SK-N-SH (cell line): ENCODE measurements around the gene ACSS2. TPM values are rescaled to one million over a fixed set of nuclear protein-coding genes. Genes with fewer than 3 reads are reported as not detected.

Experiments used
- CTCF ChIA-PET: fragments of 300-600, 350-600 bp; formaldehyde crosslinking; extraction: SDS; loops from one replicate; lab custom pipeline; 2021; lab: Yijun Ruan, JAX
- POLR2A ChIA-PET: fragments of 350-600 bp; sonication (Branson Sonifier 250); formaldehyde crosslinking; extraction: SDS; loops from one replicate; lab custom pipeline; 2020; ENCODE audit warnings: antibody characterized with exemption, inconsistent platforms; lab: Yijun Ruan, JAX
- DNase-seq: peaks from one replicate; pipeline ENCODE4 v3.0.0; 2012
- H2AFZ ChIP-seq: fragments of 200-600 bp; sonication (generic); 2 replicates; pipeline ENCODE4 v1.8.1; 2016; ENCODE audit warnings: antibody characterized with exemption, mild to moderate bottlenecking, low read depth
- H3F3A ChIP-seq: fragments of 200-600 bp; sonication (generic); replicated peaks from 2 replicates; pipeline ENCODE3; 2016; ENCODE audit warnings: antibody characterized with exemption, mild to moderate bottlenecking; ENCODE audit not compliant: insufficient read depth
- H3K27ac ChIP-seq, 2 experiments: fragments of 200-500 bp in 1 of 2; fragments of 200-600 bp in 1 of 2; sonication (Bioruptor generic) in 1 of 2; sonication (generic), shearing (Covaris generic) in 1 of 2; 2 replicates each; pipeline versions ENCODE4 v1.5.1 to v1.6.1; 2014 to 2016; ENCODE audit warnings: low read depth in 2 of 2, inconsistent platforms in 1 of 2, low read length in 1 of 2, mild to moderate bottlenecking in 1 of 2, mixed read lengths in 1 of 2
- H3K27me3 ChIP-seq: fragments of 200-600 bp; sonication (generic), shearing (Covaris generic); 2 replicates; pipeline ENCODE4 v1.6.1; 2016; ENCODE audit warnings: mixed run types; ENCODE audit not compliant: insufficient read depth
- H3K36me3 ChIP-seq, 2 experiments: fragments of 200-500 bp in 1 of 2; fragments of 200-600 bp in 1 of 2; sonication (Bioruptor generic) in 1 of 2; sonication (generic) in 1 of 2; replicated peaks in 1 of 2; 2 replicates each; pipeline versions ENCODE3 to v1.5.1; 2014 to 2016; ENCODE audit warnings: low read length in 1 of 2, mild to moderate bottlenecking in 1 of 2; ENCODE audit not compliant: insufficient read depth in 2 of 2, control insufficient read depth in 1 of 2
- H3K4me1 ChIP-seq, 2 experiments: fragments of 200-500 bp in 1 of 2; fragments of 200-600 bp in 1 of 2; sonication (Bioruptor generic) in 1 of 2; sonication (generic), shearing (Covaris generic) in 1 of 2; 2 replicates each; pipeline versions ENCODE4 v1.5.1 to v1.6.1; 2014 to 2016; ENCODE audit warnings: low read depth in 1 of 2, low read length in 1 of 2, mixed run types in 1 of 2; ENCODE audit not compliant: insufficient read depth in 2 of 2, control insufficient read depth in 1 of 2
- H3K4me2 ChIP-seq: fragments of 200-600 bp; sonication (generic), shearing (Covaris generic); 2 replicates; pipeline ENCODE4 v1.6.1; 2017; ENCODE audit warnings: mixed run types
- H3K4me3 ChIP-seq, 2 experiments: fragments of 200-500 bp in 1 of 2; fragments of 200-600 bp in 1 of 2; sonication (Bioruptor generic) in 1 of 2; sonication (generic), shearing (Covaris generic) in 1 of 2; 2 replicates each; pipeline versions ENCODE4 v1.5.1 to v1.8.1; 2014 to 2016; ENCODE audit warnings: low read depth in 2 of 2, inconsistent platforms in 1 of 2, low read length in 1 of 2, mild to moderate bottlenecking in 1 of 2, mixed read lengths in 1 of 2, moderate library complexity in 1 of 2
- H3K79me2 ChIP-seq: fragments of 200-600 bp; sonication (generic); 2 replicates; pipeline ENCODE4 v1.8.1; 2017; ENCODE audit warnings: mild to moderate bottlenecking; ENCODE audit not compliant: insufficient read depth
- H3K9ac ChIP-seq: fragments of 200-600 bp; sonication (generic); 2 replicates; pipeline ENCODE4 v1.6.1; 2017; ENCODE audit warnings: mixed run types
- H3K9me2 ChIP-seq: fragments of 200-600 bp; sonication (generic); 2 replicates; pipeline ENCODE4 v1.6.1; 2017; ENCODE audit warnings: mixed run types
- H3K9me3 ChIP-seq: fragments of 200-600 bp; sonication (generic); 2 replicates; pipeline ENCODE4 v1.6.1; 2017; ENCODE audit warnings: mixed run types, mild to moderate bottlenecking, moderate library complexity
- H4K20me1 ChIP-seq: fragments of 200-600 bp; sonication (generic); 2 replicates; pipeline ENCODE4 v1.6.1; 2017; ENCODE audit warnings: mild to moderate bottlenecking, mixed run types; ENCODE audit not compliant: insufficient read depth
- CHD2 ChIP-seq: fragments of 150-350 bp; IDR thresholded peaks from 2 replicates; pipeline ENCODE4 v1.6.1; 2018; ENCODE audit warnings: low read length; ENCODE audit not compliant: partially characterized antibody
- EZH2phosphoT487 ChIP-seq: fragments of 200-600 bp; sonication (generic); IDR thresholded peaks from 2 replicates; pipeline ENCODE4 v1.6.1; 2017; ENCODE audit warnings: low read depth, mixed run types, mild to moderate bottlenecking, antibody characterized with exemption, moderate library complexity, borderline replicate concordance
- FOSL2 ChIP-seq: IDR thresholded peaks from 2 replicates; pipeline ENCODE4 v1.4.0; 2012; ENCODE audit warnings: low read depth, mild to moderate bottlenecking, moderate library complexity, borderline replicate concordance
- GATA2 ChIP-seq: sonication (generic); formaldehyde crosslinking; IDR thresholded peaks from 2 replicates; pipeline ENCODE4 v1.5.0; 2020; ENCODE audit warnings: mild to moderate bottlenecking, missing genetic modification reagents
- JUND ChIP-seq: IDR thresholded peaks from 2 replicates; pipeline ENCODE4 v1.4.0; 2012
- MEF2A ChIP-seq: IDR thresholded peaks from 2 replicates; pipeline ENCODE4 v1.4.0; 2012; ENCODE audit warnings: low read depth, borderline replicate concordance
- PBX3 ChIP-seq: IDR thresholded peaks from 2 replicates; pipeline ENCODE4; 2012
- POLR2AphosphoS5 ChIP-seq: IDR thresholded peaks from 2 replicates; pipeline ENCODE4 v1.6.1; 2012; ENCODE audit warnings: low read depth, low read length
- RFX5 ChIP-seq: IDR thresholded peaks from 2 replicates; pipeline ENCODE4 v1.6.1; 2012; ENCODE audit warnings: mild to moderate bottlenecking, improper control_type of control experiment, low read length
- SMC3 ChIP-seq: IDR thresholded peaks from 2 replicates; pipeline ENCODE4 v1.6.1; 2012; ENCODE audit warnings: low read depth, low read length, improper control_type of control experiment
- TAF1 ChIP-seq: IDR thresholded peaks from 2 replicates; pipeline ENCODE4 v1.6.1; 2012; ENCODE audit warnings: low read depth, mild to moderate bottlenecking, low read length, moderate library complexity, borderline replicate concordance
- TCF12 ChIP-seq: IDR thresholded peaks from 2 replicates; pipeline ENCODE4 v1.4.0; 2012
- YY1 ChIP-seq: IDR thresholded peaks from 2 replicates; pipeline ENCODE4 v1.4.0; 2012; ENCODE audit warnings: low read depth, mild to moderate bottlenecking
- ZBTB33 ChIP-seq: IDR thresholded peaks from 2 replicates; pipeline ENCODE4 v1.4.0; 2012; ENCODE audit warnings: low read depth, borderline replicate concordance
- polyA plus RNA-seq, 3 experiments: library from polyadenylated mRNA; depleted of rRNA; stranded (reverse); fragments of >200 nt; gene quantifications; 2 replicates each; pipeline ENCODE4 v1.2.3, GENCODE V29; 2012
- TF ChIP-seq, protein P1 (sequence below): IDR thresholded peaks from 2 replicates; pipeline ENCODE4 v1.6.1; 2012; ENCODE audit warnings: mild to moderate bottlenecking, low read depth, low read length, moderate library complexity

The ACSS2 gene
- polyA plus RNA-seq, 1 of the 3 experiments (the other 2 are of a cell fraction): 25.5 TPM

DNA sequence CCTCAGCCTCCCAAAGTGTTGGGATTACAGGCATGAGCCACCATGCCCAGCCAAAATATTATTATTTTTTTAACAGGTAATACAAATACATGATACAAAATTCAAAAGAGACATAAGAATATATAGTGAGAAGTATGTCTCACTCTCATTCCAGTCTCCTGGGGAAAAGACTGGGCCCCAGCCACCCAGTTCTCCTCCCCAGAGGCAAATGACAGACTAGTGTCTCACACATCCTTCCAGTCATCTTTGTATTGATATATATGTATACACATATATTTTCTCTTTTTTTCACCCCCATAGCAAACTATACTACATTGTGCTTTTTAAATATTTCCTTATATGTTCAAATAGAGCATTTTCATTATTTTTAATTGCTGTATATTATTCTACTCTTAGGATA is 70.9 kb downstream of the ACSS2 start:
- Histone ChIP-seq H3K9me3 (no peaks in the 10 kb centered on the region), H3K9ac (no peak overlapping the region), H3K4me2 (no peak overlapping the region), H3K4me3 (no peak overlapping the region), H3K9me2 (no peaks in the 10 kb centered on the region), H3K4me1 (peaks cover 0 to 8% of the 10 kb centered on the region in 2 experiments; a peak in 1 of 4 replicates), H2AFZ (no peak overlapping the region), H3K27ac (no peak overlapping the region), H3K27me3 (no peaks in the 10 kb centered on the region), H4K20me1 (no peaks in the 10 kb centered on the region), H3F3A (peaks cover 9% of the 10 kb centered on the region), H3K79me2 (0 out of 2 replicates have a peak, but pooled peaks cover 13% of the 10 kb centered on the region), H3K36me3 (peaks cover 47 to 51% of the 10 kb centered on the region in 2 experiments)
- CTCF ChIA-PET: no interaction called here
- POLR2A ChIA-PET: no interaction called here
- no peak for DNase-seq
- no peak for TF ChIP-seq POLR2AphosphoS5
- no peak for TF ChIP-seq EZH2phosphoT487
- TF ChIP-seq TCF12: no peak
- TF ChIP-seq YY1: no peak
- TF ChIP-seq CHD2: no peak
- TF ChIP-seq TAF1: no peak
- TF ChIP-seq, protein P1, sequence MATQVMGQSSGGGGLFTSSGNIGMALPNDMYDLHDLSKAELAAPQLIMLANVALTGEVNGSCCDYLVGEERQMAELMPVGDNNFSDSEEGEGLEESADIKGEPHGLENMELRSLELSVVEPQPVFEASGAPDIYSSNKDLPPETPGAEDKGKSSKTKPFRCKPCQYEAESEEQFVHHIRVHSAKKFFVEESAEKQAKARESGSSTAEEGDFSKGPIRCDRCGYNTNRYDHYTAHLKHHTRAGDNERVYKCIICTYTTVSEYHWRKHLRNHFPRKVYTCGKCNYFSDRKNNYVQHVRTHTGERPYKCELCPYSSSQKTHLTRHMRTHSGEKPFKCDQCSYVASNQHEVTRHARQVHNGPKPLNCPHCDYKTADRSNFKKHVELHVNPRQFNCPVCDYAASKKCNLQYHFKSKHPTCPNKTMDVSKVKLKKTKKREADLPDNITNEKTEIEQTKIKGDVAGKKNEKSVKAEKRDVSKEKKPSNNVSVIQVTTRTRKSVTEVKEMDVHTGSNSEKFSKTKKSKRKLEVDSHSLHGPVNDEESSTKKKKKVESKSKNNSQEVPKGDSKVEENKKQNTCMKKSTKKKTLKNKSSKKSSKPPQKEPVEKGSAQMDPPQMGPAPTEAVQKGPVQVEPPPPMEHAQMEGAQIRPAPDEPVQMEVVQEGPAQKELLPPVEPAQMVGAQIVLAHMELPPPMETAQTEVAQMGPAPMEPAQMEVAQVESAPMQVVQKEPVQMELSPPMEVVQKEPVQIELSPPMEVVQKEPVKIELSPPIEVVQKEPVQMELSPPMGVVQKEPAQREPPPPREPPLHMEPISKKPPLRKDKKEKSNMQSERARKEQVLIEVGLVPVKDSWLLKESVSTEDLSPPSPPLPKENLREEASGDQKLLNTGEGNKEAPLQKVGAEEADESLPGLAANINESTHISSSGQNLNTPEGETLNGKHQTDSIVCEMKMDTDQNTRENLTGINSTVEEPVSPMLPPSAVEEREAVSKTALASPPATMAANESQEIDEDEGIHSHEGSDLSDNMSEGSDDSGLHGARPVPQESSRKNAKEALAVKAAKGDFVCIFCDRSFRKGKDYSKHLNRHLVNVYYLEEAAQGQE: no peak
- TF ChIP-seq RFX5: no peak
- no peak for TF ChIP-seq JUND
- no peak for TF ChIP-seq MEF2A
- TF ChIP-seq PBX3: no peak
- TF ChIP-seq ZBTB33: no peak
- no peak for TF ChIP-seq SMC3
- no peak for TF ChIP-seq GATA2 (CRISPR knock-in tag)
- TF ChIP-seq FOSL2: no peak
